ENCODE results near the gene POGLUT2.

POGLUT2 gene

GRCh38 chr13:102770435-102770834 lies 28.3 kb downstream of the POGLUT2 start:
- no peak for DNase-seq

GRCh38 chr13:102769679-102770078 lies 29.1 kb downstream of the POGLUT2 start:
- DNase-seq, result no peak

- no peak for DNase-seq
Observed at GRCh38 chr13:102768909-102769308, 29.9 kb downstream of the POGLUT2 start.

- DNase-seq, result no peak
Observed at GRCh38 chr13:102763741-102764140, 35.0 kb downstream of the POGLUT2 start.

- DNase-seq, result no peak
Observed at GRCh38 chr13:102761071-102761470, 37.7 kb downstream of the POGLUT2 start.

- no peak for DNase-seq
Observed at GRCh38 chr13:102758842-102759241, 39.9 kb downstream of the POGLUT2 start.

GRCh38 chr13:102757006-102757405 lies 41.8 kb downstream of the POGLUT2 start:
- no peak for DNase-seq

GRCh38 chr13:102751886-102752285 lies 46.9 kb downstream of the POGLUT2 start:
- no peak for DNase-seq

GRCh38 chr13:102742506-102742905 lies 56.3 kb downstream of the POGLUT2 start:
- no peak for DNase-seq

- DNase-seq, result no peak
Observed at GRCh38 chr13:102742101-102742500, 56.7 kb downstream of the POGLUT2 start.

Measured in right kidney (tissue), 1 donor.